ENCODE results near the gene INPP5F.

- TF ChIP-seq POLR2A (IDR thresholded peaks at IDR 0.05) (no peak), CTCF (IDR thresholded peaks at IDR 0.05) (no peak)
These were observed 48.7 kb upstream of the INPP5F start for GRCh38 chr10:119677126-119677525.

Data from right lobe of liver (tissue), 4 donors.